Raji (cell line): ENCODE data around the gene SRSF9.

Experiments
- POLR2A ChIP-seq: IDR thresholded peaks from 2 replicates; pipeline ENCODE4 v1.6.1; 2011; ENCODE audit warnings: low read depth, low read length, control low read depth; ENCODE audit not compliant: insufficient read depth

The SRSF9 gene

GRCh38 chr12:120466560-120467315 lies 2.8 kb downstream of the SRSF9 start:
- no peak for TF ChIP-seq POLR2A

GRCh38 chr12:120465756-120466155 lies 3.8 kb downstream of the SRSF9 start:
- TF ChIP-seq POLR2A, result no peak

- no peak for TF ChIP-seq POLR2A
Observed at GRCh38 chr12:120463712-120464111, 5.8 kb downstream of the SRSF9 start.

GRCh38 chr12:120462099-120462640 lies 7.4 kb downstream of the SRSF9 start:
- no peak for TF ChIP-seq POLR2A

- TF ChIP-seq POLR2A, result no peak
Observed at GRCh38 chr12:120460157-120460556, 9.4 kb downstream of the SRSF9 start.

GRCh38 chr12:120457133-120457532 lies 12.4 kb downstream of the SRSF9 start:
- no peak for TF ChIP-seq POLR2A

- TF ChIP-seq POLR2A, result no peak
Observed at GRCh38 chr12:120455302-120455701, 14.2 kb downstream of the SRSF9 start.

- TF ChIP-seq POLR2A, result no peak
Observed at GRCh38 chr12:120453977-120454376, 15.6 kb downstream of the SRSF9 start.

GRCh38 chr12:120453060-120453750 lies 16.3 kb downstream of the SRSF9 start:
- no peak for TF ChIP-seq POLR2A

- no peak for TF ChIP-seq POLR2A
Observed at GRCh38 chr12:120447992-120448391, 21.6 kb downstream of the SRSF9 start.

- TF ChIP-seq POLR2A, result peak; percentile 99
Observed at GRCh38 chr12:120445911-120446843, 23.4 kb downstream of the SRSF9 start, which contains the start of the genes GATC and TRIAP1. Gene GATC, plus strand, starts transcription at chr12:120446444. Its CDS starts 37 bp downstream, at chr12:120446481. Gene TRIAP1, minus strand, starts transcription at chr12:120446384. Its CDS starts 12 bp downstream, at chr12:120446372.

- no peak for TF ChIP-seq POLR2A
Observed at GRCh38 chr12:120444676-120445075, 24.9 kb downstream of the SRSF9 start.

- TF ChIP-seq POLR2A, result no peak
Observed at GRCh38 chr12:120439646-120440247, 29.8 kb downstream of the SRSF9 start.

- no peak for TF ChIP-seq POLR2A
Observed at GRCh38 chr12:120438495-120439198, 30.9 kb downstream of the SRSF9 start.
